Measurements from ENCODE around the gene WDR48. TPM values are rescaled to one million over a fixed set of nuclear protein-coding genes. Genes with fewer than 3 reads are reported as not detected.

The WDR48 gene
- total and polyA plus RNA-seq, 2 experiments from 2014 or later, result 27.2 to 54.3 TPM

DNA sequence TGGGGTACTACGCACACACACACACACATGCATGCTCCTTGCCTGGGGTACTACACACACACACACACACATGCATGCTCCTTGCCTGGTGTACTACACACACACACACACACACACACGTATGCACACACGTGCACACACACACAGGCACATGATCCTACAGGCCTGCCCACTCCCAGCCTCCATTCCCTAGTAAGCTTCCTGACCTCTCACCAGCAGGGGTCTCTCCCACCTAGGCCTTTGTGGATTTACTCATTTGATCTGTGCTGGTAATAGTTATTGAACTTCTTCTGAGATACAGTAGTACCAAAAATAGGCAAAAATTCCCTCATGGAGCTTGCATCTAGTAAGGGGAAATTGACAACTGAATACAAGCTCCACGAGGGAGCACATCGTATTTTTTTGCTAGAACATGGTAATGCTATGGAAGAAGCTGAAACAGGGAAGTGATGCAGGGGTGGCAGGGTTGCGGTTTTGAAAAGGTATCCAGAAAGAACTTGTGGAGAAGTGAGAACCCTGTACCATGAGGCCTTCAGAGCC is 74.8 kb downstream of the WDR48 start:
- Histone ChIP-seq H3K27ac (ENCODE audit: low read depth) (no peak overlapping the region), H3K4me3 (no peak overlapping the region), H3K36me3 (ENCODE audit: insufficient read depth) (no peaks in the 10 kb centered on the region), H3F3A (replicated peaks; ENCODE audit: low read depth) (no peaks in the 10 kb centered on the region), H3K9me2 (ENCODE audit: insufficient read depth) (no peaks in the 10 kb centered on the region), H3K4me1 (ENCODE audit: insufficient read depth) (no peaks in the 10 kb centered on the region), H3K27me3 (ENCODE audit: insufficient read depth) (no peaks in the 10 kb centered on the region), H3K79me2 (replicated peaks; ENCODE audit: insufficient read depth) (no peaks in the 10 kb centered on the region), H3K4me2 (no peak overlapping the region), H4K20me1 (replicated peaks; ENCODE audit: insufficient read depth) (no peaks in the 10 kb centered on the region), H2AFZ (no peak overlapping the region)
- H3K27ac Mint-ChIP-seq, result no peak overlapping the region
- H3K27me3 Mint-ChIP-seq (ENCODE audit: insufficient read depth, low read depth, poor library complexity), result peaks cover 6% of the 10 kb centered on the region
- no peaks in the 10 kb centered on the region for H3K9me3 Mint-ChIP-seq
- TF ChIP-seq, protein P1, sequence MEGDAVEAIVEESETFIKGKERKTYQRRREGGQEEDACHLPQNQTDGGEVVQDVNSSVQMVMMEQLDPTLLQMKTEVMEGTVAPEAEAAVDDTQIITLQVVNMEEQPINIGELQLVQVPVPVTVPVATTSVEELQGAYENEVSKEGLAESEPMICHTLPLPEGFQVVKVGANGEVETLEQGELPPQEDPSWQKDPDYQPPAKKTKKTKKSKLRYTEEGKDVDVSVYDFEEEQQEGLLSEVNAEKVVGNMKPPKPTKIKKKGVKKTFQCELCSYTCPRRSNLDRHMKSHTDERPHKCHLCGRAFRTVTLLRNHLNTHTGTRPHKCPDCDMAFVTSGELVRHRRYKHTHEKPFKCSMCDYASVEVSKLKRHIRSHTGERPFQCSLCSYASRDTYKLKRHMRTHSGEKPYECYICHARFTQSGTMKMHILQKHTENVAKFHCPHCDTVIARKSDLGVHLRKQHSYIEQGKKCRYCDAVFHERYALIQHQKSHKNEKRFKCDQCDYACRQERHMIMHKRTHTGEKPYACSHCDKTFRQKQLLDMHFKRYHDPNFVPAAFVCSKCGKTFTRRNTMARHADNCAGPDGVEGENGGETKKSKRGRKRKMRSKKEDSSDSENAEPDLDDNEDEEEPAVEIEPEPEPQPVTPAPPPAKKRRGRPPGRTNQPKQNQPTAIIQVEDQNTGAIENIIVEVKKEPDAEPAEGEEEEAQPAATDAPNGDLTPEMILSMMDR (conservative IDR thresholded peaks at IDR 0.05; ENCODE audit: low read depth in 2 of 2), result peak; percentile 69 to 90
- no peak for TF ChIP-seq ZNF114 (CRISPR knock-in tag; IDR thresholded peaks at IDR 0.05)
- DNase-seq (ENCODE audit: low spot score) (peak; percentile 79), ATAC-seq (peak; percentile 86)
- peaks cover 6% of the 10 kb centered on the region; the same call in 2 of the 3 replicates for H3K4me1 Mint-ChIP-seq
- no peaks in the 10 kb centered on the region; the same call in 2 of the 3 replicates for H3K36me3 Mint-ChIP-seq (ENCODE audit: low read depth)
- H3K4me3 Mint-ChIP-seq, result no peak overlapping the region

DNA sequence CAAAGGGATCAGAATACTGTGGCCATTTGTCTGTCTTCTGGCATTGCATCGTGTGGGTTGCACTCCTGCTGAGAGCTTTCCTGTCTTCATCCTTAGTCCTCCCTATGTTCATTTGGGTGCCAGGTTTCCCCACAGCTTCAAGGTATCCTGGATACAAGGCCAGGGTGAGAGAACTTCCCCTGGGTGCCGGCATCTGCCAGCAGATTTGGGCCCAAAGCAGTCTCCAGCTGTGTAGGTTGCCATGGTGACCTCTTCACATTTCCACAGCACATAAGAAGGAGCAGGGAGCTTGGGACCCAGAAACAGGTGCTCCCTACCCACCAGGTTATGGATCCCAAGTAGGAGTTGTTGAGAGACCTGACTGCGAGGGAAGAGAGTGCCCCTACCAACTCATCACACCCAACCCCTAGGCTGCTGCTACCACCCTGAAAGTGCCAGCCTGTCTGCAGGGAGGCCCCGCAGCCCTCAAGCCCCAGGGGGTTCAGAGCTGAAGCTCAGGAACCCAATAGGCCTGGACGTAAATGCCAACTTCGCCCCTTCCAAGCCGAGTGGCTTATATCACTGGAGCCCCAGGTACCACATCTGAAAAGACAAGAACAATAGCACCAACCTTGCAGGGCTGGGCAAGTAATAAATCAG is 75.6 kb downstream of the WDR48 start:
- H3K27ac ChIP-seq (ENCODE audit: low read depth), result no peak overlapping the region
- peak; percentile 12; the same call in 1 of the 3 replicates for ATAC-seq
- Mint-ChIP-seq H3K27ac (peak overlapping the region; percentile 47; the same call in 1 of the 2 replicates), H3K4me1 (peaks cover 6% of the 10 kb centered on the region; the same call in 2 of the 3 replicates), H3K27me3 (ENCODE audit: insufficient read depth, low read depth, poor library complexity) (peaks cover 6% of the 10 kb centered on the region), H3K36me3 (ENCODE audit: low read depth) (no peaks in the 10 kb centered on the region), H3K4me3 (no peak overlapping the region), H3K9me3 (no peaks in the 10 kb centered on the region)
- H3K4me3 ChIP-seq, result no peak overlapping the region
- no peak overlapping the region for H2AFZ ChIP-seq
- no peaks in the 10 kb centered on the region for H3K27me3 ChIP-seq (ENCODE audit: insufficient read depth)
- DNase-seq (ENCODE audit: low spot score), result no peak
- H3K79me2 ChIP-seq (replicated peaks; ENCODE audit: insufficient read depth), result no peaks in the 10 kb centered on the region
- H3K4me2 ChIP-seq, result no peak overlapping the region
- no peaks in the 10 kb centered on the region for H4K20me1 ChIP-seq (replicated peaks; ENCODE audit: insufficient read depth)
- no peaks in the 10 kb centered on the region for H3K4me1 ChIP-seq (ENCODE audit: insufficient read depth)
- H3F3A ChIP-seq (replicated peaks; ENCODE audit: low read depth), result no peaks in the 10 kb centered on the region
- no peaks in the 10 kb centered on the region for H3K36me3 ChIP-seq (ENCODE audit: insufficient read depth)
- no peaks in the 10 kb centered on the region for H3K9me2 ChIP-seq (ENCODE audit: insufficient read depth)
- TF ChIP-seq EZH2 (IDR thresholded peaks at IDR 0.05; ENCODE audit: low read depth, unreplicated experiment), result no peak
- no peak for TF ChIP-seq EZH2phosphoT487 (IDR thresholded peaks at IDR 0.05; ENCODE audit: unreplicated experiment)
- TF ChIP-seq POLR2AphosphoS5 (IDR thresholded peaks at IDR 0.05; ENCODE audit: low read depth), result no peak
- no peak for TF ChIP-seq STAT1 (IDR thresholded peaks at IDR 0.05; ENCODE audit: unreplicated experiment)
- no peak for TF ChIP-seq JUNB (IDR thresholded peaks at IDR 0.05; ENCODE audit: unreplicated experiment)
- TF ChIP-seq, protein P2, sequence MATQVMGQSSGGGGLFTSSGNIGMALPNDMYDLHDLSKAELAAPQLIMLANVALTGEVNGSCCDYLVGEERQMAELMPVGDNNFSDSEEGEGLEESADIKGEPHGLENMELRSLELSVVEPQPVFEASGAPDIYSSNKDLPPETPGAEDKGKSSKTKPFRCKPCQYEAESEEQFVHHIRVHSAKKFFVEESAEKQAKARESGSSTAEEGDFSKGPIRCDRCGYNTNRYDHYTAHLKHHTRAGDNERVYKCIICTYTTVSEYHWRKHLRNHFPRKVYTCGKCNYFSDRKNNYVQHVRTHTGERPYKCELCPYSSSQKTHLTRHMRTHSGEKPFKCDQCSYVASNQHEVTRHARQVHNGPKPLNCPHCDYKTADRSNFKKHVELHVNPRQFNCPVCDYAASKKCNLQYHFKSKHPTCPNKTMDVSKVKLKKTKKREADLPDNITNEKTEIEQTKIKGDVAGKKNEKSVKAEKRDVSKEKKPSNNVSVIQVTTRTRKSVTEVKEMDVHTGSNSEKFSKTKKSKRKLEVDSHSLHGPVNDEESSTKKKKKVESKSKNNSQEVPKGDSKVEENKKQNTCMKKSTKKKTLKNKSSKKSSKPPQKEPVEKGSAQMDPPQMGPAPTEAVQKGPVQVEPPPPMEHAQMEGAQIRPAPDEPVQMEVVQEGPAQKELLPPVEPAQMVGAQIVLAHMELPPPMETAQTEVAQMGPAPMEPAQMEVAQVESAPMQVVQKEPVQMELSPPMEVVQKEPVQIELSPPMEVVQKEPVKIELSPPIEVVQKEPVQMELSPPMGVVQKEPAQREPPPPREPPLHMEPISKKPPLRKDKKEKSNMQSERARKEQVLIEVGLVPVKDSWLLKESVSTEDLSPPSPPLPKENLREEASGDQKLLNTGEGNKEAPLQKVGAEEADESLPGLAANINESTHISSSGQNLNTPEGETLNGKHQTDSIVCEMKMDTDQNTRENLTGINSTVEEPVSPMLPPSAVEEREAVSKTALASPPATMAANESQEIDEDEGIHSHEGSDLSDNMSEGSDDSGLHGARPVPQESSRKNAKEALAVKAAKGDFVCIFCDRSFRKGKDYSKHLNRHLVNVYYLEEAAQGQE (IDR thresholded peaks at IDR 0.05; ENCODE audit: unreplicated experiment), result no peak
- TF ChIP-seq ZNF331 (CRISPR knock-in tag; IDR thresholded peaks at IDR 0.05; ENCODE audit: low read depth), result no peak
- TF ChIP-seq, protein P1 (conservative IDR thresholded peaks at IDR 0.05; ENCODE audit: low read depth in 2 of 2), result no peak
- TF ChIP-seq, protein P3, sequence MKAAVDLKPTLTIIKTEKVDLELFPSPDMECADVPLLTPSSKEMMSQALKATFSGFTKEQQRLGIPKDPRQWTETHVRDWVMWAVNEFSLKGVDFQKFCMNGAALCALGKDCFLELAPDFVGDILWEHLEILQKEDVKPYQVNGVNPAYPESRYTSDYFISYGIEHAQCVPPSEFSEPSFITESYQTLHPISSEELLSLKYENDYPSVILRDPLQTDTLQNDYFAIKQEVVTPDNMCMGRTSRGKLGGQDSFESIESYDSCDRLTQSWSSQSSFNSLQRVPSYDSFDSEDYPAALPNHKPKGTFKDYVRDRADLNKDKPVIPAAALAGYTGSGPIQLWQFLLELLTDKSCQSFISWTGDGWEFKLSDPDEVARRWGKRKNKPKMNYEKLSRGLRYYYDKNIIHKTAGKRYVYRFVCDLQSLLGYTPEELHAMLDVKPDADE (IDR thresholded peaks at IDR 0.05), result no peak
- no peak for TF ChIP-seq ZNF114 (CRISPR knock-in tag; IDR thresholded peaks at IDR 0.05)

Data from GM23338 (cell line).